HG03469 (cell line): Measurements from ENCODE around the gene NTSR2.
A peak's percentile ranks its signal among the peaks of the same experiment; 100 is the strongest.

Experiments
- ATAC-seq: cut with Tn5 transposase; IDR thresholded peaks from one replicate; pipeline ENCODE4 v1.9.1; 2021; ENCODE audit warnings: mild to moderate bottlenecking, moderate library complexity, moderate number of reproducible peaks; ENCODE audit not compliant: unreplicated experiment

NTSR2 gene

GRCh38 chr2:11699686-11700670 is 30.0 kb upstream of the NTSR2 start:
- no peak for ATAC-seq

GRCh38 chr2:11698009-11698922 is 28.3 kb upstream of the NTSR2 start:
- no peak for ATAC-seq

GRCh38 chr2:11697103-11697871 is 27.3 kb upstream of the NTSR2 start:
- no peak for ATAC-seq

GRCh38 chr2:11696736-11697102 is 26.7 kb upstream of the NTSR2 start:
- ATAC-seq = no peak

GRCh38 chr2:11695576-11695975 is 25.6 kb upstream of the NTSR2 start:
- ATAC-seq = no peak

- ATAC-seq = peak; percentile 53
Observed at GRCh38 chr2:11692966-11693521, 23.0 kb upstream of the NTSR2 start.

- no peak for ATAC-seq
Observed at GRCh38 chr2:11691076-11691660, 21.2 kb upstream of the NTSR2 start.

GRCh38 chr2:11688222-11689069 is 18.5 kb upstream of the NTSR2 start:
- ATAC-seq = peak; percentile 57

GRCh38 chr2:11687736-11688135 is 17.7 kb upstream of the NTSR2 start:
- ATAC-seq = no peak

GRCh38 chr2:11685906-11686470 is 16.0 kb upstream of the NTSR2 start:
- no peak for ATAC-seq

GRCh38 chr2:11684894-11685460 is 15.0 kb upstream of the NTSR2 start:
- no peak for ATAC-seq

- no peak for ATAC-seq
Observed at GRCh38 chr2:11683966-11684365, 14.0 kb upstream of the NTSR2 start.

GRCh38 chr2:11683476-11683875 is 13.5 kb upstream of the NTSR2 start:
- no peak for ATAC-seq

- ATAC-seq = no peak
Observed at GRCh38 chr2:11682590-11682915, 12.6 kb upstream of the NTSR2 start.

GRCh38 chr2:11681722-11682589 is 12.0 kb upstream of the NTSR2 start:
- ATAC-seq = no peak

GRCh38 chr2:11680901-11681721 is 11.1 kb upstream of the NTSR2 start:
- no peak for ATAC-seq
